SHP77 treated with DMSO at 0.1 percent for 48 hours (cell line): Measurements from ENCODE around the gene TMEM238L.

ENCODE experiments used
- DNase-seq: peaks from one replicate; lab custom pipeline; 2025; lab: John Stamatoyannopoulos, UW

The TMEM238L gene

DNA sequence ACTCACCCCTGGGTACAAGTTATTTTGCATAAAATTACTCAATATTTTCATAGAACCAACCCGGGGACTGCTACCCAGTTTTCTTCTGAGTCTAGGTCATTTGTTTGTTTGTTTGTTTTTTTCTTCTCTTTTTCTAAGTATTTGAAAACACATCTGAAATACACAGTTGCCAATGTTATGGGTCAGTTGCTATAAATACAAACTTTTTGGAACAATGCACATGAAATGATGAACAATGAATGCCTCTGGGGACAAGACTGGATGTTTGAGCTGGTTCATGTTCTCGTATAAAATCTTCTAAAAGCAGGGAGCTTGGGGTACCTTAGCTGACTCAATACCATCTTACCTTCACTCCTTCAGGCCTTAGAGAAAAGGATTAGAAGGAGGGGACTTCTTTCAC, 30.5 kb downstream of the TMEM238L start:
- DNase-seq, result no peak

DNA sequence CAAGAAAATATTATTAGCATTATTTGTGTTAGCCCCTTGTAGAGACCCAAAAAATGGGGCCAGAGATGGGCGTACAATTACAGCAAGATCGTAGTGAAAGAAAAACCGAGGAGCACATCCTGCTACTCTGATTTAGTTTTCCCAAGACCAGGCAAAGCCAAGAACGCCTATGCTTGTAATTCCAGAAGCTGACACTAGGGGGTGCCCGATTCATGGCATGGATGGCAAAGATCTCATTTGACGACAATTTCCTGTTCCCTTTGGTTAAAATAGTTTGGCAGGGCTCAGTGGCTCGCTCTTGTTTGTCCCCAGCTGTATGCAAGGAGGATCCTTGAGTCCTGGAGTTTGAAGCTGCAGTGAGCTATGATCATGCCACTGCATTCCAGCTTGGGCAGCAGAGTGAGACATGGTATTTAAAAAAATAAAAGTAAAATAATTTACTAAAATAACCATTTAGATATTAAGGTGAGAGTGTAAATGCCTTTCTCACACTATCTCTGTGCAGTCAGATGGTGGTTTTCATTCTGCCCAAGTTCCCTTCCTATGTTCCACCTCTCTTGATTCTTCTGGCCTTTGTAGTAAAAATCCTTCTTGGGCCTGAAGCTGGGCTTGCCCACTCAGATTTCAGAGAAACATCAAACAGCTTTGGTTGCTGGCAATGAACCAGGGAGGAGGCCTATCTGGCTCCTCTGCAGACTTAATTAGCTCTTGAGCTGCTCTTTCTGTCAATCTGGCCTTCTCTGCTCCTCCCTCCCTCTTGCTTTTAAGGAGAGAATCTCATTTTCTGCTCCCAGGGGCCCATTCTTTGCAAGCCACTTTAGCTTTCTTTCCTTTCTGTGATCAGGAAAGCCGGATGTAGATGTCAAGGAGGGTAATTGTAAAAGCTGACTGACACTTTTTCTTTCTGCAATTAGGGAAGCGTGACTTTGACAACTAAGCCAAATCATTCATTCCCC, 31.2 kb downstream of the TMEM238L start:
- DNase-seq, result no peak

DNA sequence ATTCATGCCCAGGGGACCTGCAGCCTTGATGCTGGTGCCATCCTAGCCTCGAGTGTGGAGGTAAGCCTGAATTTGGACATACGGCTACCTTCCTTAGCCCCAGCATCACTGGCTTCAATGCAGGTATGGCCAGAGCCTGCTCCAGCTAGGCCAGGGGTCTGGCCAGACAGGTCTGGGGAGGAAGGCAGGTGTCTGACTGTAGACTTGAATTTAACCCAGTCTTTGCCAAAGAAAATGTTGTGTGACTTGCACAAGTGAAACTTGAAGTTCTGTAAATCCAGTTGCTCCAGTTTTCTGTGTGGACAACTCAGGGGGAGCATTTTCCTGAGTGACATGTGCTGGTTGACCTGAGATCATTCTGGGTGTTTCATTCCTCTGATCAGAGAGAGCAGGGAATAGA, 32.8 kb downstream of the TMEM238L start:
- DNase-seq, result no peak

DNA sequence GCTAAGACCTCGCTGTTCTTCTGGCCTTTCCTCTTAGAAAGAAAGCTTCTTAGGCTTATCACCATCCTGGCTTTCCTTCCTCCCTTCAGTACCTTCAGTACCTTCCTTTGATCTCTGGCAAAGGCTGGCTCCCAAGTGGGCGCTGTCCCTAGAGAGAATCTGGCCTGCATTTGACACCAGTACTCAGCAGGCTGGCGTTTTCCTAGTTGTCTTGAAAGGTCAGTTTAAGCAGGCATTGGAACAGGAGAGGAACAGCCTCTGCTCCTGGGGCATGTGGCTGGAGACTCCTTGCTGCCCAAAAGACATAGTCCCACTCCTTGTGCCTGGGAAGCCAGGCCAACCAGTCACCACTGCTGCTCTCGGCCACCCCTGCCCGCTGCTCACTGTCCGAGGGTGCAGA, 34.1 kb downstream of the TMEM238L start:
- no peak for DNase-seq

- DNase-seq, result no peak
Measured at GRCh38 chr17:10768750-10769251, 35.1 kb downstream of the TMEM238L start.

DNA sequence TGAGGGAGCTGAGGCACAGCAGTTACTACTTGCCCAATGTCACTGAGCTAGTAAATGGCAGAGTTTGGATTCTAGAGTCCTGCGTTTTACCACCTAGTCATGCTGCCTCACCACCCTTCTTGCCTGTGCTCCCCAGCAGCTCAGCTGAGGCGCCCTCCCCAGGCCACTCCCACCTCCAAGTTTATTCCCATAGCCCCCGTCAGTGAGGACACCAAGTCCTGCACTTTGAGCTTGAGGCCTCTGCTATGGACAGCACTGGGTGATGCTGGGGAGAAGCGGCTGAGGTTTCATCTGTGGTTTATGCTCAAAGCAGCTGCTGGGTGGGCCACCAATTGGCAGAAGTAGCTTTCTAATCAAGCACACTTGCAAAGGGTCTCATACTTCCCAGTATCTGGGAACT, 36.7 kb downstream of the TMEM238L start:
- no peak for DNase-seq

- no peak for DNase-seq
Measured at GRCh38 chr17:10762037-10762436, 41.9 kb downstream of the TMEM238L start.

- no peak for DNase-seq
Measured at GRCh38 chr17:10761281-10761680, 42.6 kb downstream of the TMEM238L start.

GRCh38 chr17:10758062-10758461, 45.8 kb downstream of the TMEM238L start:
- DNase-seq, result no peak

DNA sequence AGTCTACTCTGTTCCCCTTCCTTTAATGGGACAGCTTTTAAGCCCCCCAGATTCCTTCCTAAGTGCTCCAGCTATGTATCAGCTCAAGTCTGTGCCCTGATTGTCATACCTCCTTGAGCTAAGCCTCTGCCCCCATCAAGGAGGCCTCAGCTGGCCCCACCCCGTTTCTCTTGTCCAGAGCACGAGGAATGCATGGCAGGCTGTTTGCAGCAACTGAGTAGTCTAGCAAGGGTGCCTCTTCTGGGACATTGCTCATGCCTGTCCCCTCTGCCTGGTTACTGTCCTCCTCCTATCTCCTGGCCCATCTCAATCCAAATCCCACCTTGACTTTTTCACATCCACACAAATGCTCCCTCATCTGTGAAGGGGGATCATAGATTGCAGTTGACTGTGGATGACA, 46.3 kb downstream of the TMEM238L start:
- DNase-seq, result no peak

GRCh38 chr17:10757067-10757466, 46.8 kb downstream of the TMEM238L start:
- DNase-seq, result no peak

DNA sequence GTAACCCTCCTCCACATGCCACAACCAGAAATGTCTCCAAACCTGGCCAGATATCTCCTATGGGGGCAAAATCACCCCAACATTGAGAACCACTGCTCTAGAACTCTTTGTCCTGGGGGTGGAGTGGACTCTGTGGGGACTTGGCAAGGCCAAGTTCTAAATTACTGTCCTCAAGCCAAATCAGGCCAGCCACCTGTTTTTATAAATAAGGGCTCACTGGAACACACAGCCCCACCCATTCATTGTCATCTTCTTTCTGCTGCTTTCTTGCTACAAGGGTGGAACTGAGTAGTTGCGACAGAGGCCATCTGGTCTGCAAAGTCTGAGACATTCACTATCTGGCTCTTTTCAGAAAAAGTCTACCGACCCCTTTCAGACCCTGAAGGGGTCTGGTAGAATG, 47.3 kb downstream of the TMEM238L start:
- DNase-seq, result no peak

- DNase-seq, result no peak
Measured at GRCh38 chr17:10756185-10756584, 47.7 kb downstream of the TMEM238L start.

DNA sequence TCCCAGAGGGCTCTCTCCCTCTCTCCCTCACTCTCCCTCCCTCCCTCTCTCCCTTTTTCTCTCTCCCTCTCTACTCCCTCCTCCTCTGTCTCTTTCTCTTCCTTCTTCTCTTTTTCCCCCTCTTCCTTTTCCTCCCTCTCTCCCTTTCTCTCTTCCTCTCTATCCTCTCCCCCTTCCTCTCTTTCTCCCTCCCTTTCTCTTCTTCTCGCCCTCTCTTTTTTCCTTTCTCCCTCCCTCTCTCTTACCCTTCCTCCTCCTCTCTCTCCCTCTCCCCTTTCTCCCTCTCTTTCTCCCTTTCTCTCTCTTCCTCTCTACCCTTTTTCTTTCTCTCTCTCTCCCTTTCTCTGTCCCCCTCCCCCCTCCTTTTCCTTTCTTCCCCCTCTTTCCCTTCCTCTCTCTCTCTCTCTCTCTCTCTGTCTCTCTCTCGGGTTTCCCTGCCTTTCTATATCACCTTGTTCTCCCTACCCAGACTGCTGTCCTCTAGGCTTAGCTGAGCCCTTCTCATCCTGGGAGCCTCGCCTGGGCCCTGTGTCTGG, 48.2 kb downstream of the TMEM238L start:
- no peak for DNase-seq

GRCh38 chr17:10754861-10755591, 48.9 kb downstream of the TMEM238L start:
- DNase-seq, result no peak

GRCh38 chr17:10754109-10754508, 49.8 kb downstream of the TMEM238L start:
- no peak for DNase-seq

GRCh38 chr17:10752696-10753095, 51.2 kb downstream of the TMEM238L start:
- DNase-seq, result no peak

DNA sequence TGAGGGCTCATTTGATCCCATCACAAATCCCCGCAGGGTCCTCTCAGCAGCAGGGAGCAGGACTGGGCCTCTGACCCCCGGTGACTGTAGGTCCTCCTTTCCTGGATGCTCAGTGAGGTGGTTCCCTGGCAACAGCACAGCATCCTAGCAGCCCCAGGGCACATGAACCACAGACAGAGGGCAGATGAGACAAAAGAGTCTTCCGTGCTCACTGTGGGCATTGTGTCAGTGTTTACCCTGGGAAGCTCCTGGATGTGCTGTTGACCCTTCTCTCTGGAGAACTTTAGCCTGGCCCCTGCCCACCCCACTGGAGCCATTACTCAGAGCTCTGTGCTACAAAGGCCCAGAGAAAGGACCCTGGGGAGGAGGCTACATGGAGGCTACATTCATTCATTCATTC, 52.3 kb downstream of the TMEM238L start:
- DNase-seq, result no peak

GRCh38 chr17:10750210-10750609, 53.7 kb downstream of the TMEM238L start:
- DNase-seq, result no peak

DNA sequence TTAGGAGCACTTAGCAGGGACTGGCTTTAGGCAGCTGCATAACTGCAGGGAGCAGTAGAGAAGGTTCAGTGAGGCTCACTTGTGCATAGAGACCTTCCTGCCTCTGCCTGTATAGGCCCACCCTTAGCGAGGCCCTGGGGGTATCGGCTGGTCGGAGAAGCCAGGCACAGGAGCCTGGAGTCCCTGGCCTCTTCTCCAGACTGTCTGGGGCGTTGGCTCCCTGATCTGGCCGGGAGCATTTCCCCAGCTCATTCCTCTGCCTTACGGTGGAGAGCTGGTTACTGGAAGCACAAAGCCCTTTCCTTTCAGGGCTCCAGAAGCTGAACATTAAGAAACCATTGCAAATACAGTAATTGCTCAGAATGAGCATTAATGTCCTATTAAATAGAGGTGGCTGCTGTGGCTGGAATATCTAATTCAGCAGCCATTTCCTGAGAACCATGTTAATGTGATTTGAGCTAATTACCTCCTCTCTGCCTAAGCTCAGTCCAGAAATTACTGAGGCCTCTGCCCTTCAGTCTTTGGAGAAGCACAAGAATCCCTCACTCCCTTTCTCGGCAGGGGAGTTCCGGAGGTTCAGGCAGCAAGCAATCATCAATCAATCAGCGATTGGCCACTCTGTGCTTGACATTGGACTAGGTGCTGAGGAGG, 55.2 kb downstream of the TMEM238L start:
- DNase-seq, result no peak

GRCh38 chr17:10745231-10745630, 58.7 kb downstream of the TMEM238L start:
- DNase-seq, result no peak
